Activated T-helper 1 cell treated with anti-CD3 and anti-CD28 coated beads, Interleukin-12 subunit alpha, Interleukin-12 subunit beta, Interleukin-2, Interleukin-4 antibody, amounts not matched to agents 30 ng/mL and 10 ng/mL and 1 ng/mL, durations not matched to agents 14 hours and 24 hours and 36 hours (primary cell): ENCODE results near the gene ZNF549. TPM values are rescaled to one million over a fixed set of nuclear protein-coding genes. Genes with fewer than 3 reads are reported as not detected.

Source experiments
- DNase-seq: peaks from one replicate; pipeline ENCODE4 v3.0.0; 2021; ENCODE audit warnings: low spot score
- H3K27ac Mint-ChIP-seq: one replicate; pipeline ENCODE4 v1.8.0; 2021; ENCODE audit warnings: mild to moderate bottlenecking, mixed read lengths
- H3K27me3 Mint-ChIP-seq: one replicate; pipeline ENCODE4 v1.8.0; 2022; ENCODE audit warnings: mild to moderate bottlenecking, moderate library complexity, mixed read lengths; ENCODE audit not compliant: insufficient read depth
- H3K36me3 Mint-ChIP-seq: one replicate; pipeline ENCODE4 v1.8.0; 2021; ENCODE audit warnings: low read depth, mixed read lengths
- H3K4me1 Mint-ChIP-seq: one replicate; pipeline ENCODE4 v1.8.0; 2021; ENCODE audit warnings: low read depth, mixed read lengths
- H3K4me3 Mint-ChIP-seq: one replicate; pipeline ENCODE4 v1.8.0; 2021; ENCODE audit warnings: mild to moderate bottlenecking, moderate library complexity, mixed read lengths
- H3K9me3 Mint-ChIP-seq: one replicate; pipeline ENCODE4 v1.8.0; 2021; ENCODE audit warnings: mixed read lengths
- intact Hi-C: fragments of 100-400 bp; cut with micrococcal nuclease; formaldehyde crosslinking; loops from one replicate; pipeline ENCODE4 v1.15.1; 2024
- total RNA-seq: library from RNA; stranded (reverse); gene quantifications from 2 replicates; pipeline ENCODE4 v1.2.3, GENCODE V29; 2022

The ZNF549 gene
- total RNA-seq, 1 donor from 2014 or later, result 3.6 TPM

DNA sequence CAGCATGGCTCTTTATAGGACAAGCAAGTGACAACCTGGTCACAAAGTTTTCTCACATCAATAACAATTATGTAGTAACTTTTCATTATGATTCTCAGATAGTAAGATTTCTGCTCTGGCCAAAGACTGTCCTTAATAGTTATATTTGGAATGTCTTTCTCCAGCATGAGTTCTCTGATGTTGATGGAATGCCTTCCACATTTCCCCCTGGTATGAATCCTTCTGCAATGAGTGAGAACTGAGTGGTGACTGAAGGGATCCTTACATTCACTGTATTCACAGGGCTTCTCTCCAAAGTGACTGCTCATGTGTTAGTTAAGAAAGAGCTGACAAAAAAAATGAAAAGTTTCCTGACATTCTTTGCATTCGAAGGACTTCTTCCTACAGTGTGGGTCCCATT, 19.4 kb downstream of the ZNF549 start:
- H3K9me3 Mint-ChIP-seq, result peaks cover 75% of the 10 kb centered on the region

DNA sequence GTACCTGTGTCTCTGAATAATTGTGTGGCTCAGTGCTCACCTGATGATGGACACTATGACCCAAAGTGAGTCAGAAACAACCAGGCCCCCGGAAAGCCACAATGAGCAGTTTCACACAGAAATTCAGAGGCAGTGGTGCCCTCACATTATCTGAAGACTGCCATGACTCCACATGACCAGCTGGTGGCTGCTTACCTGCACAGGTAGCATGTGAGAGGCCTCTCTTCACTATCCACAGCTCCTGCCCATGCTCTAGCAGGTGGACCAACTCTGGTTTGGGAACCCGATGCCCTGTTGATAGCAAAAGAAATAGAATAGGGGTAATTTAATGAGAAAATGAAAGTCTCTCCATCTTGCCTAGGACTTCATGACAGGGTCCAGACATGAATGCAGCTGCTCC, 25.3 kb downstream of the ZNF549 start:
- peaks cover 90% of the 10 kb centered on the region for H3K36me3 Mint-ChIP-seq
- H3K9me3 Mint-ChIP-seq, result peaks cover 80% of the 10 kb centered on the region
- H3K4me3 Mint-ChIP-seq, result no peak overlapping the region
- intact Hi-C loops, result no loop called here
- H3K4me1 Mint-ChIP-seq, result peaks cover under 1% of the 10 kb centered on the region
- H3K27ac Mint-ChIP-seq, result no peak overlapping the region
- no peaks in the 10 kb centered on the region for H3K27me3 Mint-ChIP-seq
- DNase-seq, result no peak

More for the DNA sequence above, 19.4 kb downstream of the ZNF549 start:
- intact Hi-C loops, result no loop called here
- Mint-ChIP-seq H3K27me3 (no peaks in the 10 kb centered on the region), H3K27ac (no peak overlapping the region), H3K36me3 (peaks cover 84% of the 10 kb centered on the region), H3K4me1 (no peaks in the 10 kb centered on the region), H3K4me3 (no peak overlapping the region)
- DNase-seq, result no peak

DNA sequence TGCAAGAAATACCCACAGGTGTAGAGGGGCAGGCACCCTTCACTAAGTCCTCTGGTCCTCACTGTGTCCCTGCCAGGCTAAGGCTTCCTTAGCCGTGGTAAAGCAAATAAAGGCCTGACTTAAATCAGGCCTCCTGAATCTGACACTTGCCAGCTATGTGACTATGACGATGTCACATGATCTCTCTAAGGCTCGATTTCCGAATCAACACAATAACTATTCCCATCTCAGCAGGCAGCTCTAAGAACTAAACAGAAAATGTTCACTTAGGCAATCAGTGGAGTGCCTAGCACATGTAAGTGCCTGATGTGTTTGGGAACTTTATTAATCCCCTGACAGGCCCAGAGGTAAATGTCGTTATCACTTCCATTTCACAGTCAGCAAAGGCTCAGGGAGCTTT, 30.5 kb downstream of the ZNF549 start:
- Mint-ChIP-seq H3K4me3 (peak overlapping the region; percentile 98), H3K27me3 (no peaks in the 10 kb centered on the region)
- intact Hi-C loops, result loop anchor here (2.0 kb wide), 1 partner anchor 59 kb away; the partner anchor contains the start of gene ZNF773

DNA sequence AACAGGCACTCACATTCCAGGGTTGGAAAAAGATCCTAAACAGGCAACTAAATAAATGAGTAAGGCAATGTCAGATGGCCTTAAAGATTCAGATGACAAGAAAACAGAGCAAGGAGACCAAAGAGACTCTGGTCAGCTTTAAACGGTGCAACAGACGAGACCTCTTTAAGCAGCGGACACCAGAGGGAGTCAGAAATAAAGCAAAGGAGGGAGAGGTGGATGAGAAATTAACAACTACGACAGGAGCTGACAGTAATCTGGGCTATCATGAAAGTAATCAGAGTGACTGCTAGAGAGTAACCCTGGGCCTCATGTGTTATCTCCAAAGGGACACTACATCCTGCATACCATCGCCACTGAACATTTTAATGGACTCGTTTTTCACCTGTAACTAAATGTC, 31.4 kb downstream of the ZNF549 start:
- Mint-ChIP-seq H3K4me3 (peak overlapping the region; percentile 98), H3K27me3 (no peaks in the 10 kb centered on the region), H3K4me1 (peaks cover 28% of the 10 kb centered on the region), H3K27ac (peak overlapping the region; percentile 88), H3K36me3 (peaks cover 38% of the 10 kb centered on the region), H3K9me3 (peaks cover 54% of the 10 kb centered on the region)
- intact Hi-C loops, result loop anchor here (2.0 kb wide), 1 partner anchor 60 kb away; the partner anchor contains the start of gene ZNF773
- no peak for DNase-seq

More for the DNA sequence above, 30.5 kb downstream of the ZNF549 start:
- no peak overlapping the region for H3K27ac Mint-ChIP-seq
- peaks cover 28% of the 10 kb centered on the region for H3K4me1 Mint-ChIP-seq
- peaks cover 45% of the 10 kb centered on the region for H3K36me3 Mint-ChIP-seq
- H3K9me3 Mint-ChIP-seq, result peaks cover 60% of the 10 kb centered on the region
- no peak for DNase-seq

DNA sequence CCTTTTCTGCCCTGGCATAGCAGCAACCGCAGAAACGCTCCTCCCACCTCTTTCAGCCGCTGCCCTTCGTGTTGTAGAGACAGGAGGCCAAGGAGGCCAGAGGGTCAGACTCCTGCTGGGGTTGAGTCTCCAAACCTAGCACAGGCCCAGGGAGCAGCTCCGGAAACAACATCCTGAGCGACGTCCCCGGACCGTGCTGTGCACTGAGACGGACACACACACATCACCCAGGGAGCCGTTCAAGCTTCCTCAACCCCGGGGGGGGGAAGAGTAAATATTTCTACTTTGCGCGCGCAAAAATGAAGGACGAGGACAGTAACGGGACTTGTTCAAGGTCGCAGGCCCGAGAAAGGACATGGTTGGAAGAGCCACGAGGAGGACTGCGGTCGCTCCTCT, 31.9 kb downstream of the ZNF549 start:
- Mint-ChIP-seq H3K27me3 (no peaks in the 10 kb centered on the region), H3K9me3 (peaks cover 54% of the 10 kb centered on the region), H3K4me1 (peaks cover 28% of the 10 kb centered on the region), H3K27ac (peak overlapping the region; percentile 88), H3K4me3 (peak overlapping the region; percentile 98), H3K36me3 (peaks cover 34% of the 10 kb centered on the region)
- intact Hi-C loops, result loop anchor here (1.0 to 2.0 kb wide), 12 partner anchors 20 to 368 kb away; partner anchors contain the start of genes TRAPPC2B, ZNF134, ZNF17 and ZNF211
- no peak for DNase-seq

DNA sequence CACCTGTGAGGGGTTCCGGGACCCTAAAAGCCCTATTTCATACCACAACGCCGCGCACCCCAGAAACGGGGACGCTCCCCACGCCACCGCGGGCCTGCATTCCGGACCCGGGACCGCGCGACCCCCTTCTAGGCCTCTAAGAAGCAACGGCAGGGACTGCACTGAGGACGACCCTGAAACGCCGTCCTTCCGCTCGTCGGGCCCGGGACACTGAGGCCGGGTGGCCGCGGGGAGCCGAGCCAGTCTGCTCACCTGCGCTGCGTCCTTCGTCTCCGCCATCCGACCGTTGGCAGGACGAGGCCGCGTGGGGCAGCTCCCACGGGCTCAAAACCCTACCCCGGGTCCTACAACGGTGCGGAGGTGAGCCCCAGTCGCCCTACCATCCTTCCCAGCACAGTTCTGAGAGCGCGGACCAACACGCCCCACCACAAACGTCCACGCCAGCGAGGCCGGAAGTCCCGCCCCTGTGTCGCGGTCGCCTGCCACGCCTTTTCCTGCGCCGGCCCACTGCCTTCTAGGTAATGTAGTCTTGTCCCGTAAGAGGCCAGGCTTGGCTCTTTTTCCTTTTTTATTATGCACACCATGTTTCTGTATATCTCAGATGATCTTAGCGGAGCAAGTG, 32.4 kb downstream of the ZNF549 start, which contains the start of gene ZNF550:
Gene ZNF550, minus strand, starts transcription at position 460 of the 622 bp plus-strand sequence. Its CDS starts 181 bp downstream, at position 279.
- peaks cover 29% of the 10 kb centered on the region for H3K36me3 Mint-ChIP-seq
- peak within 1 kb of the TSS; percentile 98 for H3K4me3 Mint-ChIP-seq
- H3K9me3 Mint-ChIP-seq, result peaks cover 54% of the 10 kb centered on the region
- no peaks in the 10 kb centered on the region for H3K27me3 Mint-ChIP-seq
- DNase-seq, result peak; percentile 84
- intact Hi-C loops, result loop anchor here (1.0 to 2.0 kb wide), 12 partner anchors 20 to 368 kb away; partner anchors contain the start of genes TRAPPC2B, ZNF134, ZNF17 and ZNF211
- peak within 1 kb of the TSS; percentile 88 for H3K27ac Mint-ChIP-seq
- peaks cover 28% of the 10 kb centered on the region for H3K4me1 Mint-ChIP-seq

DNA sequence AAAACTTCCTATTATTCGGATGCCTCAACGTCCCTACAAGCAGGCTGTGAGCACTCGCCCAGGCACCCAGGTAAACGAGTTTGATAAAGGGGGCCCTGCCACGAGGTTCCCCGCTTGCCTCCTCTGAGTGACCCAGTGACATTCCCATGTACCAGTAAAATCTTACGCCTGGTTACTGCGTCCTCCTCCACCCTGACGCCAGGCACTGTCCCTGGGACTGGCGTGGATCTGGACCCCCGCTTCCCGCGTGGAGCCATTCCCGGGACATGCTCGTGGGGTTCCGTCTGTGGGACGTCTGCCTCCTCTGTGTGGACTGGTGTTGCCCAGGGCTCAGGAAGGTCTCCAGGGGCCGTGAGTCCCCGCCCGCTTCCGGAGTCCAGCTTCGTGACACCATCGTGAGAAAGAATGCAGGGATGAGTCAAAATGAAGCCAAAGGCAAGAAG, 32.9 kb downstream of the ZNF549 start:
- intact Hi-C loops, result no loop called here
- H3K9me3 Mint-ChIP-seq, result peaks cover 54% of the 10 kb centered on the region
- H3K27me3 Mint-ChIP-seq, result no peaks in the 10 kb centered on the region
- peak overlapping the region; percentile 98 for H3K4me3 Mint-ChIP-seq
- no peak for DNase-seq
- peaks cover 24% of the 10 kb centered on the region for H3K36me3 Mint-ChIP-seq
- peaks cover 28% of the 10 kb centered on the region for H3K4me1 Mint-ChIP-seq
- H3K27ac Mint-ChIP-seq, result no peak overlapping the region

DNA sequence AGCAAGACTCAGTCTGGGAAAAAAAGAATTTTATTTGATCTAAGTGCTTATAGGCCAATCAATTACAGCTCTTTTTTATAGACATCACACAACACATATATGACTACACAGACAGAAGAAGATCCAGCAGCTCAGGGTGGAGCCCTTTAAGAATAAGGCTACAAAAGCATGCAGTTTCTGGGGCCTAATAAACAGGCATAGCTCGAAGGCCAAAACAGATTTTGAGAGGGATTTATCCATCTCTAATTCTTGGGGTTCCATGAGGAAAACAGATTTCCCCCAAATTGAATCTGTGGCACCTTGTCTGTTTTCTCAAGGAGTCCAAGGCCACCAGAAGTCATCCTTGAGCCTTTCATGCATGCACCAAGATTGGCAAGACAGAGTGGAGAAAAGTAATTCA, 36.4 kb downstream of the ZNF549 start:
- H3K4me3 Mint-ChIP-seq, result no peak overlapping the region

DNA sequence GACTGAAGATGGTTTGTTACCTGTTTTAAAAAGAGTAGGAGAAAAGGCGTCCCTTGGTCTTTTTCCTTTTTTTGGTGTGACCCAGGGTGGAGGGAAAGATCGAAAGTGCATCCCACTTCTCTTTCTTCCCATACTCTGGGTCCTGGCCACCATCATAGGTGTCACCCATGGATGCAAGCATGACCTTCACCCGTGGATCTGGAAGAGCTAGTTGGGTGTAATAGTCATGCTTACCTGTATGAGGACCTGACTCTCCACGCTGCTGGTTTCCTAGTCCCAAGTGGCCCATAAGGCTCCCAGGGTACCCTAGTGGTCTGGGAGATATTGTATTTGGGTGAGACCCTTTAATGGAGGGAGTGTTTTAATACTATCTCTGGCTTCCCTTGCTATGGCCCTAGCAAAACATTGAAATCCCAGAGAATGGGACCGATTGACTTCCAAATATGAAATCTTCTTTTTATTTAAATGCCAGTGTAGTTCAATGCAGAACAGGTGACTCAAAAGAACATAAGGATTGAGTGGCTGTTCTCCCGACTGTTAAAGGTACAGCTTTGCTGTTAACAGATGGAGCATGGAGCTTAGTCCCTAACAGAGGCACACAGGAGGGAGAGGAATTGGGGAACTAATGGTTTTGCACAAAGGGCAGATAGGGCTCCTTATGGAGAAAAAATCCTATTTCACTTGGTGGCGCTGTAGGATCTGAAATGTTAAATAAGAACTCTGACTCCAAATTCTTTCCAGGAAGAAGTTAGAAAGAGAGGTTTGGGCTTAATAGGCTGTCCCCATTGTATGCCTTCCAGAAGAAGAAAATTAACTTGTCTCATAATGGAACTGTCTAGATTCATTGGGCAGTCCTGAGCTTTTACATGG, 39.5 kb downstream of the ZNF549 start:
- no peak for DNase-seq
- no peaks in the 10 kb centered on the region for H3K27me3 Mint-ChIP-seq
- H3K27ac Mint-ChIP-seq, result no peak overlapping the region
- intact Hi-C loops, result no loop called here
- H3K4me1 Mint-ChIP-seq, result no peaks in the 10 kb centered on the region
- no peak overlapping the region for H3K4me3 Mint-ChIP-seq
- peaks cover 87% of the 10 kb centered on the region for H3K9me3 Mint-ChIP-seq
- peaks cover 4% of the 10 kb centered on the region for H3K36me3 Mint-ChIP-seq

More for the DNA sequence above, 36.4 kb downstream of the ZNF549 start:
- H3K9me3 Mint-ChIP-seq, result peaks cover 75% of the 10 kb centered on the region
- DNase-seq, result no peak
- H3K27me3 Mint-ChIP-seq, result no peaks in the 10 kb centered on the region
- no peak overlapping the region for H3K27ac Mint-ChIP-seq
- intact Hi-C loops, result no loop called here
- H3K36me3 Mint-ChIP-seq, result no peaks in the 10 kb centered on the region
- H3K4me1 Mint-ChIP-seq, result peaks cover 17% of the 10 kb centered on the region

DNA sequence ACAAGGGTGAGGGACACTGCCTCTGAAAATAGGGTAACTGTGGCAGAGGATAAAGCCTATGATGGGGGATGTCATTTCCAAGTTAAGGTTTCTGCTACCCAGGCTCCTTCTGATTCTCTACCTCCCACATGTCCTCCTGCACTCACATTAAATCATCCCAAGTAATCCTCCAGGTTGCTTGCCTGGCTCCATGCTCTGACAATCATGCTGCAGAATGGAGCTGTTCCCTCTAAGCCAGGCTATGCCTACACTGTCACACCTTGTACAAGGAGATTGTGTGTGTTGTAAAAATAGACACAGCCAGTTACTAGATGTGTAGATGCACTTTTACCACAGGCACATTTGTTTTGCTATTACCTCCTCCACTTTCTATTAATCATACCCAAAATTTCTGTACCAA, 43.6 kb downstream of the ZNF549 start:
- no peak for DNase-seq
- intact Hi-C loops, result no loop called here
- H3K4me3 Mint-ChIP-seq, result no peak overlapping the region
- no peaks in the 10 kb centered on the region for H3K27me3 Mint-ChIP-seq
- H3K27ac Mint-ChIP-seq, result no peak overlapping the region
- peaks cover 91% of the 10 kb centered on the region for H3K9me3 Mint-ChIP-seq
- H3K36me3 Mint-ChIP-seq, result peaks cover 44% of the 10 kb centered on the region
- H3K4me1 Mint-ChIP-seq, result no peaks in the 10 kb centered on the region

DNA sequence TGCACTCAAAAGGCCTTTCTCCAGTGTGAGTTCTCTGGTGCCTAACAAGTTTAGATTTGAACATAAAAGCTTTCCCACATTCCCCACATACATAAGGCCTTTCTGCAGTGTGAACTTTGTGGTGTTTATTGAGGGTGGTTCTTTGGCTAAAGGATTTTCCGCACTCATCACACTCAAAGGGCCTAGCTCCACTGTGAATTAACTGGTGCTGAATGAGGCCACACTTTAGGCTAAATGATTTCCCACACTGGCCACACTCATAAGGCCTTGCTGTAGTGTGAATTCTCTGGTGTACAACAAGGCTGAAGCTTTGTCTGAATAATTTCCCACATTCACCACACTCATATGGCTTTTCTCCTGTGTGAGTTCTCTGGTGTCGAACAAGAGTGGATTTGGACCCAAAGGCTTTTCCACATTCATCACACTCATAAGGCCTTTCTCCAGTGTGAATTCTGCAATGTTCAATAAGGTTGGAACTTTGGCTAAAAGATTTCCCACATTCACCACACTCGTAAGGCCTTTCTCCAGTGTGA, 45.3 kb downstream of the ZNF549 start:
- Mint-ChIP-seq H3K36me3 (peaks cover 61% of the 10 kb centered on the region), H3K27me3 (no peaks in the 10 kb centered on the region), H3K4me1 (peaks cover 3% of the 10 kb centered on the region), H3K9me3 (peaks cover 89% of the 10 kb centered on the region), H3K27ac (no peak overlapping the region), H3K4me3 (no peak overlapping the region)
- intact Hi-C loops, result no loop called here
- no peak for DNase-seq

DNA sequence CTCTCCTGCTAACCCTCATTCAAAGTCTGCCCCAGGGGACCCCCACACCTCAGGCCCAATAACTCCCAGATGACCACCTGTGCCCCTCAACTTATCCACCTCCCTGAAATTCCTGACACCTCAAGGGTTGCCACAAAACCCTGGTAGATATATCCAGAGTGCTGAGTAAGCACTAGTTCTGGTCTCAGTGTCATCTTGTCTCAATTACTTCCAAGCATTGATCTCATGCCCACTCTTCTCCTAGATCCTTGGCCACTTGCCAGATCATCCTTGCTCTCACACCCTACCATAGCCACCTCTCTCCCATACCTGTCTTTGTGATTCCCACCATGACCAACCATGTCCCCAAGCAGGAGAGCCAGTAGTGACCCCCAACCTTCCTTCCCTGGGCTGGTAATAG, 49.5 kb downstream of the ZNF549 start:
- intact Hi-C loops, result no loop called here
- peaks cover 58% of the 10 kb centered on the region for H3K36me3 Mint-ChIP-seq
- no peak for DNase-seq
- peaks cover 80% of the 10 kb centered on the region for H3K9me3 Mint-ChIP-seq
- no peaks in the 10 kb centered on the region for H3K27me3 Mint-ChIP-seq
- H3K4me3 Mint-ChIP-seq, result peak overlapping the region; percentile 29
- H3K27ac Mint-ChIP-seq, result no peak overlapping the region
- peaks cover 16% of the 10 kb centered on the region for H3K4me1 Mint-ChIP-seq
